Umbilical cord (tissue), 2 donors: ENCODE results near the gene BCAR3. TPM values are rescaled to one million over a fixed set of nuclear protein-coding genes. Genes with fewer than 3 reads are reported as not detected.
"Not testable (repeated sequence)": the region's sequence is repeated elsewhere in the genome, so short reads cannot be mapped to it uniquely, and the experiment has no call there.

Experiments
- DNase-seq: peaks from one replicate; pipeline ENCODE4 v3.0.0-alpha.2; 2015; ENCODE audit warnings: low spot score
- total RNA-seq: library from RNA; depleted of rRNA; stranded (reverse); fragments of >200 nt; gene quantifications from one replicate; pipeline ENCODE4 v1.2.3, GENCODE V29; 2014; ENCODE audit warnings: low replicate concordance; ENCODE audit not compliant: insufficient read depth

Gene BCAR3
- total RNA-seq, 1 donor from 2014 or later: 17.6 TPM

DNA sequence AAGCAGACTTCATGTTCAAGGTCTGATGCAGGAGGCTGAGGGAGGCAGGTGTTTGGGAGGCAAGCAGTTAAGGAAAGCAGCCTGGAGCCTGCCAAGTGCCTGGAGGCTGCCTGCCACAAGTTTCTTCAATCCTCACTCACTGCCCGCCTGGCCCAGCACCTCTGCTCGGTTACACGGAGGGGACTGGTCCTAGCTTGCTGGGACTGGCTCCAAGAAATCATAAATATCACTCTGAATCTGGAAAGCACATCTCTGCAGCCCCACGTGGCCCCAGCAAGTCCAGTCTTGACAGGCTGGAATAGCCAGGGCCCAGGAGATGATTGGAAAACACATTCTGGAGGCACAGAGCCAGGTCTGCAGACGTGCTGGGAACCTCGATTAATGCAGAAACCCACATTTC lies 83.9 kb downstream of the BCAR3 start:
- DNase-seq: peak; percentile 91

DNA sequence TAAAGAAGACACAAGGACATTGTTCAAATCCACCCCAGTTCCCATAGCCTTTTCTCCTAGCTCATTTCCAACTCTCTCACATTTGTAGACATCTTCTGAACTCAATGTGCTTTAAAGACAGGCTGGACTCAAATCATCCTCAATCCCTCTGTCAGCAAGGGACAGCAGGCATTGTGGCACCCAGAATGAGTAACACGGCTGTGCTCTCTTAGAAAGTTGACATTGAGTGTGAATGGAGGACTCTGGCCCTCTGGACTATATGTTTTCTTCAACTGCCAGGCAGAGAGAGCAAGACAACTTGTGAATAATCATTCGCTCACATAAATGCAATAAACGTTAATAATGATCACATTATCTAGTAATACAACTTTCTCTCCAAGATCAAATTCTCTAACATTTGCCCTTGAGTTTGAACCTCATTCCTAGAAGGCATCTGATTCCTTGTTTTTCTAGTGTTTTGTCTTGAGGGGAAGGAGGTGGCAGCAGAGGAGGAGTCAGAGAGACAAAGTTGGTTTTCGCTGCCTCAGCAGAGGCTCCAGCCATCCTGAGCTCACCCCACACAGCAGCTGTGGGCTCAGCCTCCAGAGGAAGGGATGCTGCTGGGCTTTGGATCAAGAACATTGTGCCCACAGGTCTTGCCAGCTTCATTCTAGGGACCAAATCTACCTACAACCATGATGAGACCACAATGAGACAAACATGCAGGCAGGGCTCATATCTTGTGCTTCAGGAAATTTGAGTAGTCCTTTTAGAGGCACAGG lies 85.1 kb downstream of the BCAR3 start:
- no peak for DNase-seq

DNA sequence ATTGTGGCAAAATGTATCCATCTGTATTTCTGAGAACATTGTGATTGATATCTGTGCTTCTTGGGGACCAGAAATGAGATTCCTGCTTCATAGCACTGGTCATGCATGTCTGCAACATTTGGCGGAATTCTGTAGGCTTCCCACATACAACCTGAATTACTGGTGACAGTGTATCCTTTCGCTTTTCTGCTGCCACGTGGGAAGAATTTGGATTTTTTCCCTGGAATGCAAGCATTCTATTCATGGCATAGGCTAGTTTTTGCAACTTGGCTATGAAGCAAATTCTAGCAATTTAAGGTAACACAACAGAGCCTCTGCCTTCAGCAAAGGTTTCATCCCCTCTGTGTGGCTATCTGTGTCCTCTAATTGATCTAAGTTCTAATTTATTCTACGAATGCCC lies 85.9 kb downstream of the BCAR3 start:
- no peak for DNase-seq

DNA sequence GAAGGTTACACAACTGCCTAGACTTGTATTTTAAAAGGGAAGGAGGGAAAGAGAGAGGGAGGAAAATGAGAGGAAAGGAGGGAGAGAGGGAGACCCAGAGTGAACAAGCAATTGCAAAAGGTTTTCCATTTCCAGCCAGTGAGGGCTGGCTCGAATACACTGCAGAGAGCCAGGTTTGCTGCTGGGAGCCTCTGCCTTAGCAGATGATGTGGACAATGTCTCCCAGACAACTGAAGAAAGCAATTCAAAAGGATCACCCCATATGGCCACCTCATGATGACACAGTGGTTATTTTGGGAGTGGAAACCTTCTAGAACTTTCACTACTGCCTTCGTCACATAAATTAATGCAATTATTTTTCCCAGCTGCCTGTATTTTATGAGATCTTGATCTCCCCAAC lies 86.4 kb downstream of the BCAR3 start:
- peak; percentile 64 for DNase-seq

DNA sequence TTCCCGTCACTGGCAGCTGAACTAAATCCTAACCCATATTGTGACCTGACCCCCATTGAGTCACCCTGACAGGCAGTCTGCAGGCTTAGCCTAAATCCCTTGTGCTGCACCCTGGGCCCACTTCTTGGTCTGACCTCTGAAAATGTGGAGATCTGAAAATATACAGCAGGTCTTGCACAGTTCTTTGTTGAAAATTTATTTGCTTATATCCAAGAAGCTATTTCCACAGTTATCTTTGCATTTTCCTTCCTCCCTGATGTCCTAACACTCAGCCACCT lies 87.1 kb downstream of the BCAR3 start:
- DNase-seq: no peak

DNA sequence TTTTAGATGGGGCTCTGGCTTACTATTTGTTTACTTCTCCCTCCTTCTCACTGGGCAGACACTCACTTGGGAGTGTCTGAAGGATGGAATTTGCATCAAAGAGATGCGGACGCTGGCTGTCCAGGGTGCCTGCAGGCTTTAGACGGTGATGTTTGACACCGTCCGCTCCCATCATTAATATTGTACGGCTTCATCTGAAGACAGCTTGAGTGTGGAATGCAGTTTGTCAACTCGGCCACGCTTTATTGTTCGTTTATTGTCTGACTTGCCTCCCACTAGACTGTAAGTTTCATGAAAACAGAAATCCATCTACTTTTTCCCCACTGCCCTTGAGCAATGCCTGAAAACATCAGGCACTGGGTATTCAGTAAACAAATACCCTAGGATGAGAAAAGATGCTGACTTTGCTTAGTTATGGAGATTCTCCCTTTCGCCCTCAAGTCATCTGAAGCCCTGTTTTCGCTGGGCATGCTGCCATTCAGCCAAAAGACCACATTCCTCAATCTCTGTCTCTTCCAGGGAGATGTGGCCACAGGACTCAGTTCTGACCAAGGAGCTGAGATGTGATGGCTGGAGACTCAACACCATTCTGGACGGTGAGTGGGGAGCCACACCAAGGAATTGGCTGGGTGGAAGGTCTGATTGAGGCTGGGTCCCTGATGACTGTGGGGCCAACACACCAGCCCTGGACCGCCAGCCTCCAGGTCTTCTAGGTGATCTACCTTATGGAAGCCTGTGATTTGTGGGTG lies 87.6 kb downstream of the BCAR3 start:
- DNase-seq: peak; percentile 68

DNA sequence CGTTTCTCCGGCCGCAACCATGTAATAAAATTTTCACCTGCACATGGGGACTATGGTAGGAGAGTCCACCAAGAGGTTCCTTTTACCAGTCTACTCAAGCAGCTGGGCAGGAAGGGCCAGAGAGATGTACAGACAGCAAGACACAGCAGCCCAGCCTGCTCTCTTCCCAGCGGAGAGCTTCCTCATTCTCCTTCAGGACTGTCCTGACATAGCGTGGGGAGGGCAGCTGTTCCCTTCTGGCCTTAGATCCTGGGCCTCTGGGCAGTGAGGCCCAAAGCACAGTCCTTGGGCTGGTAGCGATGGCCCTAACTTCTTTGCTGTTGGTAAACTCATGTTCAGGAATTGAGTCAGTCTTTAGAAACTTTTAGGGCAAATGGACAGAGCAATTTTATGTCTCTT lies 89.1 kb downstream of the BCAR3 start:
- DNase-seq: no peak

DNA sequence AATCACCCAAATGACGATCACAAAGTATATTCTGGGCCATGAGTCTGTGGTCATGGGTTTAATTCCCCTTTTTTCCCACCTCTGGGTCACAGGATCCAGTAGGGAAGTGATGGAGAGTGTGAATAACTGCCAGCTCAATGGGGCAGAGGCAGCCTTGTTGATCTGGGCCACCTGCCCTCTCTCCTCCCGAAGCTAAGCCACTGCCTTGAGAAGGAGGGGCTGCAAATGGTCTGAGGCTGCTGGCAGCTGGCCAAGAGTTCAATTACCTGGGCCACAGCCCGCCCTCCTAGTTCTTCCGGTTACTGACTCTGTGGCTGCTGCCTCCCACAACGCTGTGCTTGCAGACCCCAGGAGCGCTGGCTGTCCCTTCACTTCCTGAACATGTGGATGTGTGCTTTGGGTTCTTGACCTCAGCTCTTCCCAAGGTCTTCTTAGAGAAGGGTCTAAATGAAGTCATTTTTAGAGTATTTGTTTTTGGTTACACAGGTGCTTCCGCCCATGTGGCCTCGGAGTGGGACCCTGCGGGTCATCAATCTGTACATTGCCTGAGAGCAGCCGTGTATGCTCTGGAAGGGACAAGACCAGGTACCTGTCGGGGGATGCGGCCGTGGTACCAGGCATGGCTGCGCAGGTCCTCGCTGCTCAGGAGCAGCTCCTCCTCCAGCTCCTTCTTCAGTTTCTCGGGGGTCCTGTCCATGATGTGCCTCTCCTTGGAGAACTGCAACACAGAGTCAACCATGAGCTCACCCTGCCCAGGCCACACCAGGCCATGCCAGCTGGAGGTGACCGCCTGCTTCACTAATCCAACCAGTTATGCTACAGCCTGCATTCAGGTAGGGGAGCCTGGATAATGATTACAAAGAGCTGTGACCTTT lies 89.7 kb downstream of the BCAR3 start:
- no peak for DNase-seq

DNA sequence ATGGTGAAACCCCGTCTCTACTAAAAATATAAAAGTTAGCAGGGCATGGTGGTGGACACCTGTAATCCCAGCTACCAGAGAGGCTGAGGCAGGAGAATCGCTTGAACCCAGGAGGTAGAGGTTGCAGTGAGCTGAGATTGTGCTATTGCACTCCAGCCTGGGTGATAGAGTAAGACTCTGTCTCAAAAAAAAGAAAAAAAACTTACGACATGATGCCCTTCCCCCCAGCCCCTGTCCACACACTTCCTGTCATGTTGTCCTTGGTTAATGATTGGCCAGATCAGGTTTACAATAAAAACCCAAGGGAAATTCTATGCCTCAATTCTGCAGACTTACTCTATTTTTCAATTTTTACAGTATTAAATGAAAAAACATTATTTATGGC lies 90.4 kb downstream of the BCAR3 start:
- not testable (repeated sequence) for DNase-seq

DNA sequence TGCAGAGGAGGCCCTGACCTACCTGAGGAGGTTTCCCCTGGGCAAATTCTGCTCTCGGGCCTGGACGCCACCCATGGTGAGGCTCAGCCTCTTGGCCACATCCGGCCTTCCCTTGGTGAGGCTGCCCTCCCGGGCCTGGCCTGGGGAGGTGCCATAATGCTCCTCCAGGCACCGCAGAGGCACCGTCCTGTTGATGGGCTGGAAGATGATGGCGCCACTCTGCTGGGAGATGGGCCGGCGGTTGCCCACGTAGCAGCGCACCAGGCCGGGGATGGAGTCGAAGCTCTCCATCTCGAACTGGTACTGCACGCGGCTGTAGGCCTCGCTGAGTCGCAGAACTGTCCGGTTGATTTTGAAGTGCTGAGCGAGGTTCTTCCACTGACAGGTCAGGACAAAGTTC lies 92.7 kb downstream of the BCAR3 start:
- no peak for DNase-seq

DNA sequence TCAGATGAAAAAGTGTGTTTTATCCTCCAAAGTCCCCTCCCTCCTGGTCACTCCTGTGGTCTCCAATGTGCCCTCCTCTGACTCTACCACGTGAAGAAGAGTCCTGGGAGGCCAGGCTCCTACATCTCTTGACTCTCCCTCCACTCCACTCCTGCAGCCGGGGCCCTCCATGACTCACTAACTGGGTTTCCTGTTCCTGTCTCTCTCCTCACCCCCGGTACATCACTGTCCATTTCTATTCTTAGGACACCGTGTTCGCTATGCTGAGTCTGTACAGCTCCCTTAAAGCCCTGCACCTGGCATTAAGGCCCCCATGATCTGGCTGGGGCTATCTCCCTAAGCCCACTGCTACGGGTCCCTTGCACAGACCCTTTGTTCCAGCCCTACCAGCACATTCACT lies 93.4 kb downstream of the BCAR3 start:
- no peak for DNase-seq

DNA sequence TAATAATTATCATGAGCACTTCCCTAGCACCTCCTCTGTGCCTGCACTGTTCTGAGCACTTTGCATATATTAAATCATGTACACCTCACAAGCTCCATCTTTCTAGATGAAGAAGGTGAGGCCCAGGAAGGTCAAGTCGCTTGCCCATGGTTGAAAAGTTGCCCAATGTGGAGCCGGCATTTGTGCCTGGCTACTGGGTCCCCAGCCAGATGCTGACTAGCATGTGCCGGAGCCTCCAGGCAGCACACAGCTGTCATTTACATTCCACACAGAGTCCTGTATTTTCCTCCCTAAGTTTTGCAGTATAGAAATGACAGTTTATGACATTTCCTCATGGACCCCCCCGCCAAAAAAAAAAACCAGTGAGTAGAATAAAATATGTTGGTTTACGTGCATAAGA lies 94.3 kb downstream of the BCAR3 start:
- DNase-seq: no peak

DNA sequence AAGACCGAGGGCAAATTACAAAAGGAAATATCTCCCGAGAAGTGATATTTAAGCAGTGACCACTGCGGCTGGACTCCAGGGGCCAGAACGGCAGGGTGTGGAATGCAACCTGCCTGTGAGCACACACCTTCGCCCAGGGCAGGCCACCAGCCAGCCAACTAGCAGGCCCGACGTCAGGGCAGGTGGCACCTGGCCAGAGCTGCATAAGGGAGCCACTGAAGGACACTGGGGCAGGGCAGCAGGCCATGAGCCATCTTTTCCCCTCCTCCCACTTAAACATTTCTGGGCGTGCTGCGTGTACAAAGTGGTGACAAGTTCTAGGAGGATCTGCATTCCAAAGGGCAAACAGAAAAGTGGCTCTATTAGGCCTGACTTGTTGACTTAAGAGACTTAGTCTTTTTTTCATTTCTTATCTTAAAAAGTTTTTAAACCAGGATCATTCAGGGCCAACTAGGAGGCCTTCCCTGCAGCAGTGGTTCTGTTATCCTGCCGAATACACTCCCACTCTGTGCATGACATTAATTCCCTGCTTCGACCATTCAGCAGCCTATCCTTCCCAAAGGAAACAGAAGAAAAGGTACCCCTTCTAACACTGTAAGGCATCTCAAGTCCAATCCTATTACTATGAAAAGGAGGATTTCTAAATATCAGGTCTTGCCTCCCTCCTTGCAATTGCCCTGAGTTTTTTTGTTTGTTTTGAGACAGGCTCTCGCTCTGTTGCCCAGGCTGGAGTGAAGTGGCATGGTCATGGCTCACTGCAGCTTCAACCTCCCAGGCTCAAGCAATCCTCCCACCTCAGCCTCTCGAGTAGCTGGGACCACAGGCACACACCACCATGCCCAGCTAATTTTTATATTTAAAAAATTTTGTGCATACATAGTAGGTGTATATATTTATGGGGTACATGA lies 96.3 kb downstream of the BCAR3 start:
- DNase-seq: peak; percentile 71

DNA sequence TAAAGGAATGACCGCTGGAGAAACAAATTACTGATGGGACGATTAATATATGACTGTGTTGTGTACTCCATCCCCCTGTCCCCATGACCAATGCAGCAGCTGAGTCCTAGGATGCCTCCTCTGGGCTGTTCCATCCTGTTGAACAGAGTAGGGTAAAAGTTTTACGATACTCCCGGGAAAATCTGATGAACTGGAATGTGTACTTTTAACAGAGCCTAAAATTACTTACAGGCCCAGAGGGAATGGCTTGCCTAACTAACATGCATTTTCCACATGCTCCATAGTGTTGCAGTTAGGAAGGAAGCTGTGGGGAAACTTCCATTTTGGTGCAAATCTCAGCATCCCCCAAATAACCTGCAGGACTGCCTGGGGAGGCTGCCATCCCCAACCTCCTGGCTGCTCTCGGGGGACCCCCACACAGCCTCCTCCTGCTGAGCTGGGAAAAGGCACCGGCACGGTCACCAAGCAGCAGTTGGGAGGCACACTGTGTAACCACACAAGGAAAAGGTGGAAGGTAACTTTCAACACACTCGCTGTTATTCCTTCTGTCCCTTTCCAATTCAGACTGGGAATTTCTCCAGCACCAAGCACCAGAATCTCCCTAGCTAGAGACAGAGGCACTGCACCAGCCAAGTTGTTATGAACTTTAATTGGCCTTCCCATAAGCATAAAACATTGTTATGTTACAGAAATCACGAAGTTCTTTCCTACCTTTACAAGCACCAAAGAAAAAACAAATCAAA lies 97.2 kb downstream of the BCAR3 start:
- no peak for DNase-seq

DNA sequence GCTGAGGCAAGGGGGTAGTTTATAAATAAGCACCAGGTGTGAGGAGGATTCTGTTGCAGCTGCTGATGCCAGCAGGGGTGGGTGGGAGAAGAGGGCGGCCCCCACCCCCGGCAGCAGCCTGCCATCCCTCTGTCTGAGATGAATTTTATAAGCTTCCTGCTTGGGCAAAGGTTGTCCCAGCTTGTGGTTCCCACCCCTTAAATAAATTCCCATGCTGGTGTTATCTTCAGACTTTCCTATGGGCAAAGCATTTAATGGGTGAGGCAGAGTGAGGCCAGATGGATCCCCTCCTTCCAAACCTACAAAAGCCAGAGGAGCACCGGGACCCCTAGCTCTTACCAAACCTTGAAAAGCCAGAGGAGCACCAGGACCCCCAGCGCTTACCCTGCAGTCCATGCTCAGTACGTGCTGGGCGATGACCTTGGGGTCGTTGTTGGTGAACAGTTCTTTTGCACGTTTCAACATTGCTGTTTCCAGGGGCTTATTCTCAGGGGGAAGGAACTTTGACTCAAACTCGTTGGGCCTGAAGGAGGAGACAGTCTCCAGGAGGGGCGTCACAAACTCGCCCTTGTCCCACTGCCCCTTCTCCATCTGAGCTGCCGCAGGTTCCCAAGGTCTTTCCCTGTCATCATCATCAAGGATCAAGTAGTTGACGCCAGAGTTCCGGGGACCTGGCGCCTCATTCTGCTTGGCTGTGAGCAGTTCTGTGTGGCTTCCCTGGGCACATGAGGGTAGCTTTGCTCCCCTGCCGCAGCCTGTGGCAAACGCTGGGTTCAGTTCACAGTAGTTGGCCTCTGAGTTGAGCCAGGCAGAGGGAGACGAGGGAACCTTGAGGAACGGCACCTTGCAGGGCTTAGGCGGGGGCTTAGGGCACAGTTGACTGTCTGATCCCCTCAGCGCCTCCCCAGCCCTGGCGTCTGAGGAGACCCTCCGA lies 99.5 kb downstream of the BCAR3 start:
- DNase-seq: no peak

DNA sequence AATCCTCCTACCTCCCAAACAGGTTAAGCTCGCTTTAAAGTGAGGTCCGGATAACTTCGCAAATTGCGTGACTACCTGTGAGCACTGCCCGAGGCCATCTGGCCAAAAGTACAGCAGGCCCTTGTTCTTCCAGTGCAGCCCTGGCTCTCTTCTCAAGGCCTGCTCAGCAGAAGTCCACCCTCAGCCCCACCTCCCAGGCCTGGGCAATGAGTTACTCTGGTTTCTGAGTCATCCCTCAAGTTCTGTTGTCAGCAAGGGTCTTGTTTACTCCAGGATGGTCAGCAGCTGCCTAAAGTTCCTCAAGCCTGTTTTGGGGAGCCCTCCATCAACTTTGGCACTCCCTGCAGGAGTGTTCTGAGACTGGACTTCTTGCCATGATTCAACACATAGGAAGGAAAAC lies 101.7 kb downstream of the BCAR3 start:
- peak; percentile 52 for DNase-seq

DNA sequence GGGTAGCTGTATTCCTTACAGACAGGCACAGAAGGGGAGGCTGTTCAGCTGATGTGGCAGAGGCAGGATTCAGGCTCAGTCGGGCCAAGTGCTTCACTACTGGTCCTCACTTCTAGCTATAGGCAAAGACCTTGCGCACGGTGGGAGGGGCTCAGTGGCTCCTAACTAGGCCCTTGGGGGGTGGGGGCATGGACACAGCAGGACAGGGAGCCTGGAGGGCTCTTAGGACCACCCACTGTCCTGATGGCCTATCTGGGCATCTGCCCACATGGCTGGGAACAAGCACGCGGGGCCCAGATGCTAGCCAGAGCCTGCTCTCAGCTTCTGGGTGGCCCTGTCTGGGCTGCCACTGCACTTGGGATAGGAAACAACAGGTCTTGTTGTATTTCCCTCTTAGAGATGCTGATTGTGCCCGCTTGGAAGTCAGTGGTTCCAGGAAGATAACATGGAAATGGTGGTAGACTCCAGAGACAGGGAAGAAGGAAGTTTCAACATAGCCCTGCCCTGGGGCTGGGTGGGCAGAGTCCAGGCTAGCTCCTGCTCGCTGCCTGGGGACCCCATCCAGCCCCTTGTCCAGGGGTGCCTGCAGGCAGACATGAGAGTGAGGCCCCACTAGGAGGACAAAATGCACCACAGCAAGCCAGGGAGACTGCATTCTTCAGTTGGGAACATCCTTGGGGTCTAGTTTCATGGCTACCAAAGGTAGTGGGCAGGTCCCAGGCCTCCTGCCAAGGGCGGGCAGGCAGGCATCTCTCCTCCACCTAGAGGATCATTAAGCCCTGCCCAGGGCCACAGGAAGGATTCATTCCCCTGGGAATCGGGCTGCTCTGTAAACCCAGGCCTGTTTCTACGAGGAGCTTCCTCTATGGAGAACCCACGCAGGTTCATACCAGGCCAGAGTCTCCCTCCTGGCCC lies 102.5 kb downstream of the BCAR3 start:
- DNase-seq: no peak

DNA sequence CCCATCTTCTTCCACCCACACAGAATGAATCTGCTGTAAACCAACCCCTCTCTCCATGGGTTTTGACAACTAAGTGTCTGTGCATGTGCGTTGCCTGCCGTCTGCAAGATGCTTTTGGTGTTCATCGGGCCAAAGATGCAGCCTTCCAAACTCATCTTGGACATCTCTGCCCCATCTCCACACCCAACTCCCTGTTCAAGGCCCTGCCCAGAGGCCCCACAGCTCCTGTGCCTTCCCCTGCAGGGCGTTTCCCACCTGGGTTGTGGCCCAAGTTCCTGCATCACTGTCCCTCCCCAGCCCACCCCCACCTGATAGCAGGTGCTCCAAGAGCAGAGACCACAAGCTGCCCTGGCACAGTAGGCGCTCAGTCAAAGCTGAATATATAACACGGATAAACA lies 103.2 kb downstream of the BCAR3 start:
- DNase-seq: no peak
